H9 (cell line): ENCODE data around the gene PTGDR. TPM values are rescaled to one million over a fixed set of nuclear protein-coding genes. Genes with fewer than 3 reads are reported as not detected.

Experiments used
- DNase-seq: peaks from one replicate; pipeline ENCODE4 v3.0.0-alpha.2; 2017
- H2AFZ ChIP-seq: one replicate; pipeline ENCODE4 v1.6.1; 2013; ENCODE audit warnings: mild to moderate bottlenecking, low read length, control low read depth, moderate library complexity
- H2AK5ac ChIP-seq: 2 replicates; pipeline ENCODE4 v1.6.1; 2013; ENCODE audit warnings: low read length, control low read depth, mixed read lengths; ENCODE audit not compliant: insufficient read length
- H2BK120ac ChIP-seq: one replicate; pipeline ENCODE4 v1.6.1; 2013; ENCODE audit warnings: low read depth, mild to moderate bottlenecking, low read length, control low read depth, inconsistent platforms; ENCODE audit not compliant: poor library complexity, severe bottlenecking
- H2BK12ac ChIP-seq: 2 replicates; pipeline ENCODE4 v1.6.1; 2013; ENCODE audit warnings: low read length, control low read depth, mixed read lengths, low read depth; ENCODE audit not compliant: insufficient read length
- H2BK15ac ChIP-seq: 2 replicates; pipeline ENCODE4 v1.6.1; 2013; ENCODE audit warnings: low read depth, low read length, control low read depth
- H2BK20ac ChIP-seq: one replicate; pipeline ENCODE4 v1.6.1; 2013; ENCODE audit warnings: low read depth, mild to moderate bottlenecking, low read length, control low read depth, inconsistent platforms; ENCODE audit not compliant: poor library complexity, severe bottlenecking
- H2BK5ac ChIP-seq: 2 replicates; pipeline ENCODE4 v1.6.1; 2013; ENCODE audit warnings: low read length, control low read depth, mixed read lengths; ENCODE audit not compliant: insufficient read length
- H3K14ac ChIP-seq: 2 replicates; pipeline ENCODE4 v1.6.1; 2013; ENCODE audit warnings: low read length, control low read depth; ENCODE audit not compliant: insufficient read depth
- H3K18ac ChIP-seq: 2 replicates; pipeline ENCODE4 v1.6.1; 2013; ENCODE audit warnings: low read depth, mild to moderate bottlenecking, mixed read lengths, low read length, control low read depth; ENCODE audit not compliant: insufficient read length
- H3K23ac ChIP-seq: 2 replicates; pipeline ENCODE4 v1.6.1; 2013; ENCODE audit warnings: low read length, control low read depth, mixed read lengths, low read depth; ENCODE audit not compliant: insufficient read length
- H3K23me2 ChIP-seq: 2 replicates; pipeline ENCODE4 v1.6.1; 2013; ENCODE audit warnings: low read depth, mild to moderate bottlenecking, mixed read lengths, low read length, control low read depth; ENCODE audit not compliant: insufficient read length, poor library complexity, severe bottlenecking
- H3K27ac ChIP-seq: 2 replicates; pipeline ENCODE4 v1.5.1; 2013; ENCODE audit warnings: low read length, control low read depth, mixed read lengths, low read depth; ENCODE audit not compliant: insufficient read length
- H3K27me3 ChIP-seq: 2 replicates; pipeline ENCODE4 v1.6.1; 2013; ENCODE audit warnings: low read length, control low read depth, inconsistent platforms; ENCODE audit not compliant: insufficient read depth
- H3K4ac ChIP-seq: 2 replicates; pipeline ENCODE4 v1.6.1; 2013; ENCODE audit warnings: low read depth, mild to moderate bottlenecking, control low read depth, inconsistent platforms, low read length, moderate library complexity
- H3K4me1 ChIP-seq: 2 replicates; pipeline ENCODE4 v1.6.1; 2013; ENCODE audit warnings: low read length, control low read depth, inconsistent platforms; ENCODE audit not compliant: insufficient read depth
- H3K4me2 ChIP-seq: 2 replicates; pipeline ENCODE4 v1.6.1; 2013; ENCODE audit warnings: low read length, control low read depth, mixed read lengths; ENCODE audit not compliant: insufficient read length, insufficient read depth
- H3K56ac ChIP-seq: 2 replicates; pipeline ENCODE4 v1.6.1; 2013; ENCODE audit warnings: low read depth, mild to moderate bottlenecking, mixed read lengths, low read length, control low read depth; ENCODE audit not compliant: insufficient read length
- H3K79me1 ChIP-seq: 2 replicates; pipeline ENCODE4 v1.6.1; 2013; ENCODE audit warnings: low read depth, mild to moderate bottlenecking, moderate library complexity, low read length, control low read depth, inconsistent platforms; ENCODE audit not compliant: insufficient read depth, poor library complexity, severe bottlenecking
- H3K79me2 ChIP-seq: 2 replicates; pipeline ENCODE4 v1.6.1; 2013; ENCODE audit warnings: low read length, control low read depth, inconsistent platforms; ENCODE audit not compliant: insufficient read depth
- H3K9ac ChIP-seq: 2 replicates; pipeline ENCODE4 v1.6.1; 2013; ENCODE audit warnings: low read length, control low read depth, mixed read lengths; ENCODE audit not compliant: insufficient read length; ENCODE audit errors: extremely low read depth
- H3K9me3 ChIP-seq: one replicate; pipeline ENCODE4 v1.6.1; 2013; ENCODE audit warnings: low read depth, low read length, inconsistent platforms; ENCODE audit not compliant: control insufficient read depth
- H3T11ph ChIP-seq: one replicate; pipeline ENCODE4 v1.6.1; 2013; ENCODE audit warnings: mild to moderate bottlenecking, low read length, control low read depth, inconsistent platforms
- H4K20me1 ChIP-seq: one replicate; pipeline ENCODE4 v1.6.1; 2013; ENCODE audit not compliant: control insufficient read depth, insufficient read length, insufficient read depth
- H4K5ac ChIP-seq: 2 replicates; pipeline ENCODE4 v1.6.1; 2013; ENCODE audit warnings: low read depth, mild to moderate bottlenecking, mixed read lengths, low read length, control low read depth; ENCODE audit not compliant: insufficient read length
- H4K8ac ChIP-seq: replicated peaks from 2 replicates; pipeline ENCODE4 v1.6.1; 2013; ENCODE audit warnings: low read length, control low read depth, mixed read lengths, low read depth; ENCODE audit not compliant: insufficient read length
- H4K91ac ChIP-seq: 2 replicates; pipeline ENCODE4 v1.6.1; 2013; ENCODE audit warnings: low read depth, mild to moderate bottlenecking, moderate library complexity, mixed read lengths, low read length, control low read depth; ENCODE audit not compliant: insufficient read length
- H3K27ac Mint-ChIP-seq, 3 experiments: 2 replicates in 2 of 3; 3 replicates in 1 of 3; pipeline ENCODE4 v1.8.0; 2020 to 2021; ENCODE audit warnings: mixed read lengths in 3 of 3, mild to moderate bottlenecking in 1 of 3, moderate library complexity in 1 of 3
- H3K27me3 Mint-ChIP-seq: 2 replicates; pipeline ENCODE4 v1.8.0; 2021; ENCODE audit warnings: low read depth, mild to moderate bottlenecking, moderate library complexity, mixed read lengths
- H3K36me3 Mint-ChIP-seq, 3 experiments: 2 replicates in 2 of 3; 3 replicates in 1 of 3; pipeline ENCODE4 v1.8.0; 2020 to 2021; ENCODE audit warnings: low read depth in 3 of 3, mixed read lengths in 3 of 3; ENCODE audit not compliant: insufficient read depth in 1 of 3
- H3K4me1 Mint-ChIP-seq, 2 experiments: 2 replicates each; pipeline ENCODE4 v1.8.0; 2020; ENCODE audit warnings: mixed read lengths in 2 of 2
- H3K4me3 Mint-ChIP-seq, 2 experiments: 2 replicates in 1 of 2; 3 replicates in 1 of 2; pipeline ENCODE4 v1.8.0; 2020 to 2021; ENCODE audit warnings: mild to moderate bottlenecking in 2 of 2, mixed read lengths in 2 of 2, moderate library complexity in 1 of 2
- H3K9me3 Mint-ChIP-seq, 2 experiments: 2 replicates in 1 of 2; 3 replicates in 1 of 2; pipeline ENCODE4 v1.8.0; 2020; ENCODE audit warnings: mild to moderate bottlenecking in 2 of 2, mixed read lengths in 2 of 2, moderate library complexity in 1 of 2
- CTCF ChIP-seq: fragments of 200-600 bp; sonication (generic); conservative IDR thresholded peaks from 3 replicates; pipeline ENCODE4 v1.8.0; 2021; ENCODE audit warnings: antibody characterized with exemption, mild to moderate bottlenecking
- WGBS: extraction: QIAGEN DNeasy Blood & Tissue Kit; methylation state at CpG from one replicate; pipeline ENCODE4 v1.1.7; 2013; ENCODE audit warnings: missing lambda C conversion rate, low lambda C conversion rate, mixed read lengths; ENCODE audit not compliant: insufficient read length; ENCODE audit errors: extremely low coverage; 5-methylcytosine and 5-hydroxymethylcytosine counted together
- total RNA-seq: library from RNA; stranded (reverse); gene quantifications from 2 replicates; pipeline ENCODE4 v1.2.1, GENCODE V29; 2021

The PTGDR gene
- total RNA-seq, 1 experiment from 2014 or later = not detected

GRCh38 chr14:52318062-52318461, 50.6 kb downstream of the PTGDR start:
- Histone ChIP-seq H3K9me3 (no peaks in the 10 kb centered on the region), H4K91ac (no peak overlapping the region), H3K27me3 (peaks cover 35% of the 10 kb centered on the region; the same call in 1 of the 2 replicates), H3K9ac (no peak overlapping the region), H4K8ac (no peak overlapping the region), H3K4ac (no peak overlapping the region), H3T11ph (no peak overlapping the region), H2BK5ac (no peak overlapping the region), H3K56ac (no peak overlapping the region), H3K23me2 (peaks cover 12% of the 10 kb centered on the region), H3K27ac (no peak overlapping the region), H3K14ac (no peak overlapping the region), H3K79me1 (no peaks in the 10 kb centered on the region), H4K20me1 (no peaks in the 10 kb centered on the region), H3K23ac (no peak overlapping the region), H3K4me1 (no peaks in the 10 kb centered on the region), H2AFZ (no peak overlapping the region), H3K79me2 (no peaks in the 10 kb centered on the region), H4K5ac (no peak overlapping the region), H2AK5ac (no peak overlapping the region), H2BK120ac (no peak overlapping the region), H2BK20ac (no peak overlapping the region), H3K18ac (no peak overlapping the region), H2BK15ac (no peak overlapping the region), H2BK12ac (no peak overlapping the region), H3K4me2 (no peak overlapping the region)
- Mint-ChIP-seq H3K4me1 (peaks cover 16 to 19% of the 10 kb centered on the region in 2 experiments), H3K36me3 (peaks cover 12 to 18% (median 17%) of the 10 kb centered on the region in 3 experiments), H3K9me3 (peaks cover 19 to 25% of the 10 kb centered on the region in 2 experiments), H3K27ac (no peak overlapping the region), H3K27me3 (peaks cover 60% of the 10 kb centered on the region), H3K4me3 (no peak overlapping the region)
- no CpG with 5 or more reads among the region's 2 CpGs for WGBS
- TF ChIP-seq CTCF = no peak
- DNase-seq = no peak
